DMS53 treated with DMSO at 0.1 percent for 48 hours (cell line): Measurements from ENCODE around the gene ALS2.

Experiments
- DNase-seq: peaks from one replicate; lab custom pipeline; 2025; ENCODE audit not compliant: unreplicated experiment; lab: John Stamatoyannopoulos, UW

Gene ALS2

GRCh38 chr2:201758873-201759272, 21.9 kb downstream of the ALS2 start:
- no peak for DNase-seq

GRCh38 chr2:201758234-201758633, 22.5 kb downstream of the ALS2 start:
- DNase-seq = peak; percentile 10

GRCh38 chr2:201754717-201755415, 25.9 kb downstream of the ALS2 start:
- DNase-seq = no peak

GRCh38 chr2:201751566-201751965, 29.2 kb downstream of the ALS2 start:
- no peak for DNase-seq

GRCh38 chr2:201746551-201746950, 34.2 kb downstream of the ALS2 start:
- DNase-seq = no peak

- DNase-seq = peak; percentile 16
These were observed 45.2 kb downstream of the ALS2 start for GRCh38 chr2:201735486-201735885.

- DNase-seq = no peak
These were observed 46.6 kb downstream of the ALS2 start for GRCh38 chr2:201734111-201734510.

GRCh38 chr2:201733544-201733943, 47.2 kb downstream of the ALS2 start:
- DNase-seq = no peak

- DNase-seq = no peak
These were observed 50.0 kb downstream of the ALS2 start for GRCh38 chr2:201730651-201731285.

GRCh38 chr2:201715459-201715858, 65.3 kb downstream of the ALS2 start:
- peak; percentile 99 for DNase-seq

GRCh38 chr2:201712726-201713125, 68.0 kb downstream of the ALS2 start:
- no peak for DNase-seq

GRCh38 chr2:201709747-201710146, 71.0 kb downstream of the ALS2 start:
- DNase-seq = no peak

- DNase-seq = no peak
These were observed 71.7 kb downstream of the ALS2 start for GRCh38 chr2:201709049-201709448.

- DNase-seq = no peak
These were observed 73.0 kb downstream of the ALS2 start for GRCh38 chr2:201707753-201708152.

- no peak for DNase-seq
These were observed 73.6 kb downstream of the ALS2 start for GRCh38 chr2:201707142-201707541.

- DNase-seq = no peak
These were observed 76.2 kb downstream of the ALS2 start for GRCh38 chr2:201704536-201704935.

- DNase-seq = no peak
These were observed 79.1 kb downstream of the ALS2 start for GRCh38 chr2:201701646-201702045.

GRCh38 chr2:201699416-201699815, 81.3 kb downstream of the ALS2 start:
- no peak for DNase-seq

- no peak for DNase-seq
These were observed 82.0 kb downstream of the ALS2 start, which contains the start of gene MPP4 for GRCh38 chr2:201698588-201699226. MPP4 (minus strand) TSS chr2:201698644; CDS start chr2:201693954, 4,690 bp downstream.

GRCh38 chr2:201697899-201698298, 82.8 kb downstream of the ALS2 start:
- DNase-seq = no peak

- peak; percentile 31 for DNase-seq
These were observed 84.5 kb downstream of the ALS2 start for GRCh38 chr2:201696151-201696659.

GRCh38 chr2:201685156-201685555, 95.6 kb downstream of the ALS2 start:
- DNase-seq = no peak
